Activated B cell treated with CpG ODN at 0.5 μM for 24 hours (primary cell): ENCODE results near the gene NRCAM. TPM values are rescaled to one million over a fixed set of nuclear protein-coding genes. Genes with fewer than 3 reads are reported as not detected.

Experiments used
- ATAC-seq: fragments of 200-7000 bp; cut with Tn5 transposase; one replicate; pipeline ENCODE4 v1.10.0; 2021; ENCODE audit warnings: low read depth, mild to moderate bottlenecking, moderate library complexity
- CTCF ChIA-PET: fragments of 350-600 bp; sonication (Branson Sonifier 250); formaldehyde crosslinking; loops from one replicate; lab custom pipeline; 2021; ENCODE audit warnings: antibody characterized with exemption; lab: Charles Lee
- POLR2A ChIA-PET: fragments of 350-600 bp; sonication (Branson Sonifier 250); formaldehyde crosslinking; loops from one replicate; lab custom pipeline; 2021; ENCODE audit warnings: antibody characterized with exemption; lab: Charles Lee
- DNase-seq: peaks from one replicate; pipeline ENCODE4 v3.0.0; 2022
- H3K27ac Mint-ChIP-seq: one replicate; pipeline ENCODE4 v1.8.0; 2020; ENCODE audit warnings: mixed read lengths
- H3K27me3 Mint-ChIP-seq: one replicate; pipeline ENCODE4 v1.8.0; 2021; ENCODE audit warnings: mixed read lengths
- H3K36me3 Mint-ChIP-seq: one replicate; pipeline ENCODE4 v1.8.0; 2021; ENCODE audit warnings: low read depth, mixed read lengths
- H3K4me1 Mint-ChIP-seq: one replicate; pipeline ENCODE4 v1.8.0; 2021; ENCODE audit warnings: mixed read lengths
- H3K4me3 Mint-ChIP-seq: one replicate; pipeline ENCODE4 v1.8.0; 2020; ENCODE audit warnings: mild to moderate bottlenecking, mixed read lengths
- H3K9me3 Mint-ChIP-seq: one replicate; pipeline ENCODE4 v1.8.0; 2020; ENCODE audit warnings: mixed read lengths
- CTCF ChIP-seq: fragments of 200-600 bp; IDR thresholded peaks from one replicate; pipeline ENCODE4 v1.8.0; 2022; ENCODE audit warnings: antibody characterized with exemption, mild to moderate bottlenecking
- intact Hi-C: fragments of 100-400 bp; cut with micrococcal nuclease; formaldehyde crosslinking; loops from one replicate; pipeline ENCODE4 v1.15.1; 2024
- total RNA-seq: library from RNA; stranded (reverse); gene quantifications from 2 replicates; pipeline ENCODE4 v1.2.3, GENCODE V29; 2022

Gene NRCAM
- total RNA-seq, 1 donor from 2014 or later, result 2.2 TPM

GRCh38 chr7:108102671-108103312, 353.4 kb downstream of the NRCAM start:
- intact Hi-C loops, result no loop called here
- no peak for DNase-seq
- Mint-ChIP-seq H3K4me1 (no peaks in the 10 kb centered on the region), H3K27me3 (peaks cover 14% of the 10 kb centered on the region), H3K36me3 (no peaks in the 10 kb centered on the region), H3K27ac (no peak overlapping the region), H3K4me3 (no peak overlapping the region), H3K9me3 (no peaks in the 10 kb centered on the region)
- ATAC-seq, result no peak
- TF ChIP-seq CTCF, result no peak
- CTCF ChIA-PET, result no interaction called here
- POLR2A ChIA-PET, result no interaction called here

- no peaks in the 10 kb centered on the region for H3K36me3 Mint-ChIP-seq
Measured at GRCh38 chr7:108101759-108102158, 354.5 kb downstream of the NRCAM start.

GRCh38 chr7:108099713-108100112, 356.5 kb downstream of the NRCAM start:
- intact Hi-C loops, result no loop called here
- no peak for TF ChIP-seq CTCF
- no peaks in the 10 kb centered on the region for H3K36me3 Mint-ChIP-seq
- peaks cover 9% of the 10 kb centered on the region for H3K4me1 Mint-ChIP-seq
- no peak overlapping the region for H3K4me3 Mint-ChIP-seq
- peaks cover 15% of the 10 kb centered on the region for H3K27me3 Mint-ChIP-seq
- H3K27ac Mint-ChIP-seq, result no peak overlapping the region
- ATAC-seq, result no peak
- DNase-seq, result no peak
- H3K9me3 Mint-ChIP-seq, result no peaks in the 10 kb centered on the region
- POLR2A ChIA-PET, result no interaction called here
- CTCF ChIA-PET, result interaction anchor here (1.1 kb wide), 1 partner anchor 14 kb away, joined by 6 read pairs; no protein-coding TSS in a partner anchor

More at GRCh38 chr7:108101759-108102158, 354.5 kb downstream of the NRCAM start:
- peaks cover 14% of the 10 kb centered on the region for H3K27me3 Mint-ChIP-seq
- TF ChIP-seq CTCF, result no peak
- H3K27ac Mint-ChIP-seq, result no peak overlapping the region
- ChIA-PET POLR2A (no interaction called here), CTCF (no interaction called here)
- DNase-seq (no peak), ATAC-seq (no peak)
- no peak overlapping the region for H3K4me3 Mint-ChIP-seq
- intact Hi-C loops, result no loop called here
- no peaks in the 10 kb centered on the region for H3K4me1 Mint-ChIP-seq
- no peaks in the 10 kb centered on the region for H3K9me3 Mint-ChIP-seq

GRCh38 chr7:108097703-108098102, 358.5 kb downstream of the NRCAM start:
- H3K36me3 Mint-ChIP-seq, result no peaks in the 10 kb centered on the region
- H3K27ac Mint-ChIP-seq, result no peak overlapping the region
- H3K27me3 Mint-ChIP-seq, result peaks cover 25% of the 10 kb centered on the region
- H3K9me3 Mint-ChIP-seq, result no peaks in the 10 kb centered on the region
- peaks cover 10% of the 10 kb centered on the region for H3K4me1 Mint-ChIP-seq
- POLR2A ChIA-PET, result no interaction called here
- ATAC-seq, result no peak
- H3K4me3 Mint-ChIP-seq, result no peak overlapping the region
- DNase-seq, result no peak
- intact Hi-C loops, result no loop called here
- TF ChIP-seq CTCF, result no peak
- CTCF ChIA-PET, result no interaction called here

Other genes starting within 250 kb of the NRCAM start
- 20.9 and 25.5 TPM in 2 replicates for gene PNPLA8, start 69.7 kb upstream of the NRCAM start, total RNA-seq
- gene THAP5, start 113.3 kb upstream of the NRCAM start, total RNA-seq, result 22.1 and 26.3 TPM in 2 replicates
- 9.0 and 9.9 TPM in 2 replicates for gene DNAJB9, start 113.4 kb upstream of the NRCAM start, total RNA-seq